Breast epithelium (tissue), 3 donors: Measurements from ENCODE around the gene CLCN2.

ENCODE experiments used
- CTCF ChIP-seq, 3 donors: fragments of 450-650 bp; IDR thresholded peaks; one replicate each; pipeline ENCODE4 v1.5.1; 2016 to 2017; ENCODE audit warnings: antibody characterized with exemption in 3 of 3, mild to moderate bottlenecking in 3 of 3, moderate library complexity in 3 of 3
- POLR2A ChIP-seq: fragments of 450-650 bp; IDR thresholded peaks from one replicate; pipeline ENCODE4 v1.6.1; 2016; ENCODE audit warnings: antibody characterized with exemption, mild to moderate bottlenecking, moderate library complexity

GRCh38 chr3:184388164-184388935 is 26.9 kb upstream of the CLCN2 start:
- no peak for TF ChIP-seq CTCF (IDR thresholded peaks at IDR 0.05)
- TF ChIP-seq POLR2A = no peak
